Kidney (tissue), 14 donors: ENCODE results near the gene WNT1. TPM values are rescaled to one million over a fixed set of nuclear protein-coding genes. Genes with fewer than 3 reads are reported as not detected.

Experiments
- DNase-seq, 5 donors: peaks; one replicate each; pipeline ENCODE4 v3.0.0-alpha.2; 2013 to 2020
- FAIRE-seq: peaks from 2 replicates; lab custom pipeline; 2012; peaks lifted over from hg19 to GRCh38; lab: Jason Lieb, UNC
- H3K27ac ChIP-seq, 2 donors: one replicate each; pipeline ENCODE4 v1.7.0; 2013; ENCODE audit warnings: low read depth in 2 of 2, low read length in 2 of 2, inconsistent platforms in 1 of 2
- H3K27me3 ChIP-seq: one replicate; pipeline ENCODE4 v1.7.1; 2013; ENCODE audit warnings: low read length, inconsistent platforms; ENCODE audit not compliant: control insufficient read depth, insufficient read depth
- H3K36me3 ChIP-seq, 3 donors: one replicate each; pipeline versions ENCODE4 v1.7.0 to v1.7.1; 2013; ENCODE audit warnings: low read length in 3 of 3, control low read depth in 1 of 3, inconsistent platforms in 1 of 3; ENCODE audit not compliant: insufficient read depth in 3 of 3, control insufficient read depth in 2 of 3
- H3K4me1 ChIP-seq, 3 donors: one replicate each; pipeline versions ENCODE4 v1.7.0 to v1.7.1; 2013; ENCODE audit warnings: low read length in 3 of 3, inconsistent platforms in 1 of 3, low read depth in 1 of 3; ENCODE audit not compliant: control insufficient read depth in 2 of 3, insufficient read depth in 2 of 3
- H3K4me3 ChIP-seq, 3 donors: one replicate each; pipeline versions ENCODE4 v1.7.0 to v1.8.1; 2013; ENCODE audit warnings: low read length in 3 of 3, control low read depth in 1 of 3, inconsistent platforms in 1 of 3
- H3K9ac ChIP-seq, 3 donors: one replicate each; pipeline versions ENCODE4 v1.7.0 to v1.7.1; 2013; ENCODE audit warnings: low read length in 3 of 3, control low read depth in 1 of 3, inconsistent platforms in 1 of 3
- H3K9me3 ChIP-seq, 3 donors: one replicate each; pipeline versions ENCODE4 v1.7.0 to v1.7.1; 2013; ENCODE audit warnings: low read length in 3 of 3, control low read depth in 1 of 3, inconsistent platforms in 1 of 3; ENCODE audit not compliant: control insufficient read depth in 2 of 3, insufficient read depth in 1 of 3
- intact Hi-C: fragments of 100-400 bp; cut with DNase I; formaldehyde crosslinking; loops from one replicate; pipeline ENCODE4 v1.11.1; 2022
- polyA plus RNA-seq: library from polyadenylated mRNA; stranded (reverse); fragments of 350-450 nt; fragmentation: Illumina TruSeq; extraction: RNeasy Lipid Tissue Mini Kit (QIAGEN cat#74804); gene quantifications from one replicate; pipeline ENCODE4 v1.2.3, GENCODE V29; 2014; ENCODE audit warnings: low read depth, low replicate concordance; ENCODE audit not compliant: insufficient read depth
- total RNA-seq: library from RNA; stranded (reverse); fragmentation: NEBNext Ultra II Directional; extraction: Animal tissue kit (Norgen Biotek cat#: 25700); gene quantifications from one replicate; pipeline ENCODE4 v1.2.1, GENCODE V29; 2021
- TF ChIP-seq, protein P1 (sequence below): IDR thresholded peaks from 3 replicates; pipeline ENCODE4 v1.5.1; 2012; ENCODE audit warnings: mild to moderate bottlenecking, moderate library complexity, borderline replicate concordance; ENCODE audit not compliant: insufficient read depth; ENCODE audit errors: extremely low read depth
- donor health status: control.
- donor health status: control.
- donor health status: control.
- donor health status: control.
- donor health status: control.
- donor health status: DM: yes; HTN: yes; CAD: no.
- donor health status: Normal renal cell carcinoma (clear cell type).

WNT1 gene
- total and polyA plus RNA-seq, 2 donors from 2014 or later, result not detected

DNA sequence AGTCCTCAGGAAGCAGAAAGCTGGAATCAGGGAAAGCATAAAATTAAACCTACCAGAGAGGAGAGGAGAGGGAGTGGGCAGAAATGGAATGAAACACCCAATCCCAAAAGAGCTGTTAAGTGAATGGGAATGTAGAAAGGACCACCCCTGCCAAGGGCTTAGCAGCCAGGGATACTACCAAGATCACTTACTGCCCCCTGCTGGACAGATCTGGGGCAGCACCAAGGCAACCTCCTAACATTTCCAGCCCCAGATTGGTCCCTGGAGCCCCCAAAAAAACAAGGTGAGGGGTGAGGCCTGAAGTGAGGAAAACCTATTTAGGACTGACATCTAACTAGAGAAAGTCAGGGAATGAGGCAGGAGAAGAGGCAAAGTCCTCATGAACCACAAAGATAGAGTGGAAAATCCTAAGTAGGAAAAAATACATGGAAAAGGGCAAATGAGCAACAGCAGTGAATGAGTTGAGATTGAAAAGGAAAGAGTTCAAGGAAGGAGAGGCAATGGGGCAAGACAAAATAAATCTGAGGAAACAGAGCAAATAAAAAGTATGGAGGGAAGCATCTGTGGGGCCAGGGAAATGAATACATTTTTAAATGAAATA is 41.6 kb upstream of the WNT1 start:
- Histone ChIP-seq H3K36me3 (peaks cover 4 to 49% (median 41%) of the 10 kb centered on the region in 3 donors), H3K4me1 (no peaks in the 10 kb centered on the region), H3K27ac (no peak overlapping the region), H3K9ac (no peak overlapping the region), H3K9me3 (no peaks in the 10 kb centered on the region), H3K4me3 (no peak overlapping the region), H3K27me3 (no peaks in the 10 kb centered on the region)
- FAIRE-seq (no peak), DNase-seq (peak; percentile 69 to 83 (median 71))
- intact Hi-C loops, result no loop called here
- TF ChIP-seq, protein P1, sequence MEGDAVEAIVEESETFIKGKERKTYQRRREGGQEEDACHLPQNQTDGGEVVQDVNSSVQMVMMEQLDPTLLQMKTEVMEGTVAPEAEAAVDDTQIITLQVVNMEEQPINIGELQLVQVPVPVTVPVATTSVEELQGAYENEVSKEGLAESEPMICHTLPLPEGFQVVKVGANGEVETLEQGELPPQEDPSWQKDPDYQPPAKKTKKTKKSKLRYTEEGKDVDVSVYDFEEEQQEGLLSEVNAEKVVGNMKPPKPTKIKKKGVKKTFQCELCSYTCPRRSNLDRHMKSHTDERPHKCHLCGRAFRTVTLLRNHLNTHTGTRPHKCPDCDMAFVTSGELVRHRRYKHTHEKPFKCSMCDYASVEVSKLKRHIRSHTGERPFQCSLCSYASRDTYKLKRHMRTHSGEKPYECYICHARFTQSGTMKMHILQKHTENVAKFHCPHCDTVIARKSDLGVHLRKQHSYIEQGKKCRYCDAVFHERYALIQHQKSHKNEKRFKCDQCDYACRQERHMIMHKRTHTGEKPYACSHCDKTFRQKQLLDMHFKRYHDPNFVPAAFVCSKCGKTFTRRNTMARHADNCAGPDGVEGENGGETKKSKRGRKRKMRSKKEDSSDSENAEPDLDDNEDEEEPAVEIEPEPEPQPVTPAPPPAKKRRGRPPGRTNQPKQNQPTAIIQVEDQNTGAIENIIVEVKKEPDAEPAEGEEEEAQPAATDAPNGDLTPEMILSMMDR, result peak; percentile 81

DNA sequence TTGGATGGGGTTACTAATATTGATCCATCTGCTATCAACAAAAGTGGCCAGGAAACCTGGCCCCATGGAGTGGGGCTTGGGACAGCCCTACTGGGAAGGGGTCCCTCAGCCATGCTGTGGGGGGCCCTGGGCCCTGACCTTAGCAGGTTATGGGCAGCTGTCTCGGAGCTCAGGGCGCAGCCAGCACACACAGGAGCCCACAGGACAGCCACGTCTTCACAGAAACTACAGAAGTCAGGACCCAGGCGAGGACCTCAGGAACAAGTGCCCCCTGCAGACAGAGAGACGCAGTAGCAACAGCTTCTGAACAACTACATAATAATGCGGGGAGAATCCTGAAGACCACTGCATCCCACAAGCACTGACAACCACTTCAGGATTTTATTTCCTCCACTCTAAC is 41.0 kb upstream of the WNT1 start:
- no peak overlapping the region for H3K9ac ChIP-seq
- peaks cover 4 to 48% (median 40%) of the 10 kb centered on the region in 3 donors for H3K36me3 ChIP-seq
- FAIRE-seq (no peak), DNase-seq (no peak)
- TF ChIP-seq, protein P1, result no peak
- H3K9me3 ChIP-seq, result no peaks in the 10 kb centered on the region
- no peak overlapping the region for H3K27ac ChIP-seq
- no peak overlapping the region for H3K4me3 ChIP-seq
- H3K4me1 ChIP-seq, result no peaks in the 10 kb centered on the region
- intact Hi-C loops, result no loop called here
- no peaks in the 10 kb centered on the region for H3K27me3 ChIP-seq

DNA sequence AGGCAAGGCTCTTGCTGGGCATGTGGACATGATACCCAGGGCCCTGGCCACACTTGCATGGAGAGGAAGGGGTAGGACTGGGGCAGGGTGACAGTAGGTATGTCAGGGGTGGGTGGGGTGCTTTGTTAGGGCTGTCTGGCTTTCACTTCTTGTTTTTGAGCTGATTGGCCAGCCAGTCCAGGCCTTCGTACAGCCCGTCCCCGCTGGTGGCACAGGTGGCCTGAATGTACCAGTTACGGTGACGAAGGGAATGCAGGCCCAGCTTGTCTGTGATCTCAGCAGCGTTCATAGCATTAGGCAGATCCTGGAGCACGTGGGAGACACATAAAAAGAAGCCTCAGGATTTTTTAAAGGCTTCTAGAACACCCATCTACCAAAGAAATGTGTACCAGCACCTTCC is 39.3 kb upstream of the WNT1 start:
- H3K36me3 ChIP-seq, result peaks cover 4 to 35% (median 31%) of the 10 kb centered on the region in 3 donors

More for the DNA sequence above, 39.3 kb upstream of the WNT1 start:
- TF ChIP-seq, protein P1, result no peak
- no peak overlapping the region for H3K9ac ChIP-seq
- no peak for DNase-seq
- no peaks in the 10 kb centered on the region for H3K4me1 ChIP-seq
- H3K27ac ChIP-seq, result no peak overlapping the region
- intact Hi-C loops, result no loop called here
- no peak overlapping the region for H3K4me3 ChIP-seq
- FAIRE-seq, result no peak
- no peaks in the 10 kb centered on the region for H3K27me3 ChIP-seq
- H3K9me3 ChIP-seq, result no peaks in the 10 kb centered on the region
